ENCODE data around the gene ATF2. TPM values are rescaled to one million over a fixed set of nuclear protein-coding genes. Genes with fewer than 3 reads are reported as not detected.

Gene ATF2
- total and polyA plus RNA-seq, 9 of the 15 experiments (the other 6 are each of a cell fraction or from before 2014, with no cell fraction given), result 24.2 to 111 (median 45.9) TPM

DNA sequence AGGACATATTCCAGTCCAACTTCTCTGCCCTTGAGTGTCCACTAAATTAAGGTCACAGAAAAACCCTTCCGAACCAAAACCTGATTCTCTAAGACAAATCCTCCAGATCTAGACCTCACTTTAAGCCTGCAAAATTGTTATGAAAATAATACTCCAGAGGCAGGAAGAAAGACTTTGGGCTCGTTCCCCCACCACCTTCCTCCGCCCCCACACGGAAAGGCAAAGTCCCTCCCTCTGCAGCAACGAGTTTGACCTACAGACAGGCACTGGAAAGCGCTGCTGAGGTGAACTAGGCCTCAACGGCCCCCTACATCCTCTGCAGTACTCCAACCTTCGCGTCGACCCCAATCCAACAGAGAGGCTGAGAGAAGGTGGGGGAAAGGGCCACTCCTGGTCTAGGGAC lies 12.7 kb upstream of the ATF2 start:
- peaks cover 9% of the 10 kb centered on the region for H4K20me1 ChIP-seq (replicated peaks; ENCODE audit: control insufficient read depth, insufficient read depth, low read length)
- BruUV-seq (replicated peaks), result no TSS peak
- H3K36me3 ChIP-seq (ENCODE audit: control insufficient read depth, insufficient read depth, low read length), result peaks cover 56% of the 10 kb centered on the region
- H3K27ac ChIP-seq (ENCODE audit: extremely low read depth, low read depth, low read length), result peak overlapping the region; percentile 98
- FAIRE-seq, result peak; percentile 81
- peak overlapping the region; percentile 99 for H3K4me2 ChIP-seq (ENCODE audit: insufficient read depth, low read length)
- peak in 3 of 4 experiments; percentile 47 to 84 (median 74) for DNase-seq (ENCODE audit: extremely low read depth in 1 of 4, low spot score in 3 of 4)
- no peaks in the 10 kb centered on the region for H3K27me3 ChIP-seq (ENCODE audit: control insufficient read depth in 2 of 2, insufficient read depth in 2 of 2, low read length in 2 of 2)
- ATAC-seq, result peak; percentile 91
- POLR2A ChIA-PET, result interaction anchor here (1.5 to 4.4 kb wide), 2 partner anchors 9 to 12 kb away, joined by 10 to 42 read pairs; partner anchors contain the start of gene ATF2
- peaks cover 6% of the 10 kb centered on the region for H3K9me3 ChIP-seq (replicated peaks; ENCODE audit: control insufficient read depth, insufficient read depth, low read depth, low read length)
- peaks cover 9 to 23% of the 10 kb centered on the region in 2 experiments for H3K4me1 ChIP-seq (replicated peaks in 1 of 2; ENCODE audit: control insufficient read depth in 2 of 2, insufficient read depth in 2 of 2, low read length in 2 of 2)
- in situ Hi-C loops (cut with MboI) (no loop called here), intact Hi-C loops (cut with micrococcal nuclease) (loop anchor here (1.0 kb wide), 1 partner anchor 12 kb away; the partner anchor contains the start of gene ATF2)
- H2AFZ ChIP-seq (ENCODE audit: low read depth, low read length), result peak overlapping the region; percentile 98
- H3K9me1 ChIP-seq (ENCODE audit: control insufficient read depth, insufficient read depth, low read length), result no peaks in the 10 kb centered on the region
- CTCF ChIA-PET (ENCODE audit: low intra/inter-chr PET ratio), result no interaction called here
- H3K9ac ChIP-seq (ENCODE audit: insufficient read depth in 1 of 2, low read depth in 2 of 2, low read length in 2 of 2), result peak overlapping the region; percentile 99 to 100
- H3K4me3 ChIP-seq, result peak overlapping the region; percentile 95
- 1% methylated on average over 10 of the region's 10 CpGs for WGBS (ENCODE audit: insufficient coverage, low coverage, missing lambda C conversion rate)
- H3K79me2 ChIP-seq (ENCODE audit: control insufficient read depth, insufficient read depth, low read length), result peaks cover 58% of the 10 kb centered on the region
- TF ChIP-seq ESRRA (IDR thresholded peaks at IDR 0.05; ENCODE audit: borderline replicate concordance, low read depth) (peak; percentile 93), CREB1 (IDR thresholded peaks at IDR 0.05) (0 out of 2 replicates have a peak, but pooled peaks have one; percentile 12), CREB1 (CRISPR knock-in tag; IDR thresholded peaks at IDR 0.05) (no peak), ZNF232 (CRISPR knock-in tag; IDR thresholded peaks at IDR 0.05) (0 out of 2 replicates have a peak, but pooled peaks have one; percentile 22), TBL1XR1 (IDR thresholded peaks at IDR 0.05; ENCODE audit: low read length in 2 of 2) (0 out of 4 replicates have a peak, but pooled peaks of 1 of the 2 experiments have one; percentile 1), TAF1 (IDR thresholded peaks at IDR 0.05; ENCODE audit: control insufficient read depth, extremely low read depth, insufficient read depth, low read length, severe bottlenecking) (peak; percentile 85), KDM5B (IDR thresholded peaks at IDR 0.05; ENCODE audit: insufficient replicate concordance, low read depth, low read length) (peak; percentile 9), STAT5A (IDR thresholded peaks at IDR 0.05; ENCODE audit: borderline replicate concordance, low read length) (no peak), BCOR (IDR thresholded peaks at IDR 0.05) (0 out of 2 replicates have a peak, but pooled peaks have one; percentile 7), HDAC2 (IDR thresholded peaks at IDR 0.05) (peak; percentile 61; the same call in 1 of the 2 replicates), YY1 (IDR thresholded peaks at IDR 0.05; ENCODE audit: borderline replicate concordance in 1 of 3, control insufficient read depth in 1 of 3, extremely low read depth in 1 of 3, insufficient read depth in 3 of 3, insufficient read length in 1 of 3, insufficient replicate concordance in 2 of 3, low read depth in 1 of 3, low read length in 2 of 3) (peak in 1 of 3 experiments; percentile 52), BRD9 (IDR thresholded peaks at IDR 0.05; ENCODE audit: low read depth, partially characterized antibody) (peak; percentile 92)
- TF ChIP-seq, protein P1, sequence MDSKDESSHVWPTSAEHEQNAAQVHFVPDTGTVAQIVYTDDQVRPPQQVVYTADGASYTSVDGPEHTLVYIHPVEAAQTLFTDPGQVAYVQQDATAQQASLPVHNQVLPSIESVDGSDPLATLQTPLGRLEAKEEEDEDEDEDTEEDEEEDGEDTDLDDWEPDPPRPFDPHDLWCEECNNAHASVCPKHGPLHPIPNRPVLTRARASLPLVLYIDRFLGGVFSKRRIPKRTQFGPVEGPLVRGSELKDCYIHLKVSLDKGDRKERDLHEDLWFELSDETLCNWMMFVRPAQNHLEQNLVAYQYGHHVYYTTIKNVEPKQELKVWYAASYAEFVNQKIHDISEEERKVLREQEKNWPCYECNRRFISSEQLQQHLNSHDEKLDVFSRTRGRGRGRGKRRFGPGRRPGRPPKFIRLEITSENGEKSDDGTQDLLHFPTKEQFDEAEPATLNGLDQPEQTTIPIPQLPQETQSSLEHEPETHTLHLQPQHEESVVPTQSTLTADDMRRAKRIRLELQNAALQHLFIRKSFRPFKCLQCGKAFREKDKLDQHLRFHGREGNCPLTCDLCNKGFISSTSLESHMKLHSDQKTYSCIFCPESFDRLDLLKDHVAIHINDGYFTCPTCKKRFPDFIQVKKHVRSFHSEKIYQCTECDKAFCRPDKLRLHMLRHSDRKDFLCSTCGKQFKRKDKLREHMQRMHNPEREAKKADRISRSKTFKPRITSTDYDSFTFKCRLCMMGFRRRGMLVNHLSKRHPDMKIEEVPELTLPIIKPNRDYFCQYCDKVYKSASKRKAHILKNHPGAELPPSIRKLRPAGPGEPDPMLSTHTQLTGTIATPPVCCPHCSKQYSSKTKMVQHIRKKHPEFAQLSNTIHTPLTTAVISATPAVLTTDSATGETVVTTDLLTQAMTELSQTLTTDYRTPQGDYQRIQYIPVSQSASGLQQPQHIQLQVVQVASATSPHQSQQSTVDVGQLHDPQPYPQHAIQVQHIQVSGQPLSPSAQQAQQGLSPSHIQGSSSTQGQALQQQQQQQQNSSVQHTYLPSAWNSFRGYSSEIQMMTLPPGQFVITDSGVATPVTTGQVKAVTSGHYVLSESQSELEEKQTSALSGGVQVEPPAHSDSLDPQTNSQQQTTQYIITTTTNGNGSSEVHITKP (IDR thresholded peaks at IDR 0.05; ENCODE audit: partially characterized antibody), result peak; percentile 12
- TF ChIP-seq, protein P2, sequence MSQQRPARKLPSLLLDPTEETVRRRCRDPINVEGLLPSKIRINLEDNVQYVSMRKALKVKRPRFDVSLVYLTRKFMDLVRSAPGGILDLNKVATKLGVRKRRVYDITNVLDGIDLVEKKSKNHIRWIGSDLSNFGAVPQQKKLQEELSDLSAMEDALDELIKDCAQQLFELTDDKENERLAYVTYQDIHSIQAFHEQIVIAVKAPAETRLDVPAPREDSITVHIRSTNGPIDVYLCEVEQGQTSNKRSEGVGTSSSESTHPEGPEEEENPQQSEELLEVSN (IDR thresholded peaks at IDR 0.05; ENCODE audit: borderline replicate concordance in 1 of 2, extremely low read depth in 1 of 2, insufficient read depth in 1 of 2, insufficient read length in 1 of 2, low read depth in 1 of 2, low read length in 1 of 2, poor library complexity in 1 of 2, severe bottlenecking in 1 of 2), result peak in 1 of 2 experiments; percentile 35
- TF ChIP-seq, protein P3, sequence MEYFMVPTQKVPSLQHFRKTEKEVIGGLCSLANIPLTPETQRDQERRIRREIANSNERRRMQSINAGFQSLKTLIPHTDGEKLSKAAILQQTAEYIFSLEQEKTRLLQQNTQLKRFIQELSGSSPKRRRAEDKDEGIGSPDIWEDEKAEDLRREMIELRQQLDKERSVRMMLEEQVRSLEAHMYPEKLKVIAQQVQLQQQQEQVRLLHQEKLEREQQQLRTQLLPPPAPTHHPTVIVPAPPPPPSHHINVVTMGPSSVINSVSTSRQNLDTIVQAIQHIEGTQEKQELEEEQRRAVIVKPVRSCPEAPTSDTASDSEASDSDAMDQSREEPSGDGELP (CRISPR knock-in tag; IDR thresholded peaks at IDR 0.05; ENCODE audit: borderline replicate concordance), result 0 out of 2 replicates have a peak, but pooled peaks have one; percentile 38
